Esophagus muscularis mucosa (tissue), 4 donors: ENCODE data around the gene KBTBD13.

ENCODE experiments used
- CTCF ChIP-seq, 3 experiments: fragments of 200-600 bp in 2 of 3; fragments of 450-650 bp in 1 of 3; sonication (generic) in 2 of 3; IDR thresholded peaks; one replicate each; pipeline ENCODE4 v1.5.1; 2017 to 2019; ENCODE audit warnings: antibody characterized with exemption in 3 of 3, mild to moderate bottlenecking in 2 of 3, moderate library complexity in 1 of 3
- EP300 ChIP-seq: sonication (generic); formaldehyde crosslinking; IDR thresholded peaks from one replicate; pipeline ENCODE4 v1.6.1; 2017; ENCODE audit warnings: antibody characterized with exemption
- POLR2A ChIP-seq: fragments of 450-650 bp; IDR thresholded peaks from one replicate; pipeline ENCODE4 v1.6.1; 2017; ENCODE audit warnings: antibody characterized with exemption, moderate library complexity, mild to moderate bottlenecking, low read depth

- no peak for TF ChIP-seq CTCF (IDR thresholded peaks at IDR 0.05)
- TF ChIP-seq POLR2A = no peak
- no peak for TF ChIP-seq EP300
Measured at GRCh38 chr15:65097651-65098263, 21.2 kb downstream of the KBTBD13 start.
